Measurements from ENCODE around the gene CLEC4A. TPM values are rescaled to one million over a fixed set of nuclear protein-coding genes. Genes with fewer than 3 reads are reported as not detected.
"Not testable (repeated sequence)": the region's sequence is repeated elsewhere in the genome, so short reads cannot be mapped to it uniquely, and the experiment has no call there.

The CLEC4A gene
- total and polyA plus RNA-seq, 2 of the 8 experiments (the other 6 are each of a cell fraction or from before 2014, with no cell fraction given), result 0.41 to 0.44 TPM

DNA sequence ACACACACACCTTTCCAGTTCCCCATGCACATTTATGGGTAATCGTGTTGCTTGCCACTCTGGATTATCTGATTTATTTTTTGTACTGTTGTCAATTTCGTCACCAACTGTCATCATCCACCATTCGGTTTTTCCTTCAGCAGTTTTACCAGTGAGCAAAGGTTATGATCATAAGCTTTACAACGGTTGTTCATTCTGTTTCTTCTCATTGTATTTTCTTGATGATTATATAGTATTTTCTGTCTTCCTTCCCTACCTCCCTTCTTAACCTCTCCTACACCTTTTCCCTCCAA lies 40.7 kb upstream of the CLEC4A start (continued):
- no peak for TF ChIP-seq RFX5 (IDR thresholded peaks at IDR 0.05; ENCODE audit: borderline replicate concordance, low read depth, low read length)
- no peak for TF ChIP-seq POU5F1 (IDR thresholded peaks at IDR 0.05; ENCODE audit: low read depth, low read length)
- no peak for TF ChIP-seq CEBPB (IDR thresholded peaks at IDR 0.05; ENCODE audit: low read depth, low read length)
- no peak for TF ChIP-seq KDM1A (IDR thresholded peaks at IDR 0.05; ENCODE audit: borderline replicate concordance, low read length)
- TF ChIP-seq ATF3 (IDR thresholded peaks at IDR 0.05; ENCODE audit: insufficient read depth, low read depth, low read length), result no peak
- TF ChIP-seq SRF (IDR thresholded peaks at IDR 0.05; ENCODE audit: low read depth, low read length), result no peak
- no peak for TF ChIP-seq SUZ12 (IDR thresholded peaks at IDR 0.05; ENCODE audit: low read length)

DNA sequence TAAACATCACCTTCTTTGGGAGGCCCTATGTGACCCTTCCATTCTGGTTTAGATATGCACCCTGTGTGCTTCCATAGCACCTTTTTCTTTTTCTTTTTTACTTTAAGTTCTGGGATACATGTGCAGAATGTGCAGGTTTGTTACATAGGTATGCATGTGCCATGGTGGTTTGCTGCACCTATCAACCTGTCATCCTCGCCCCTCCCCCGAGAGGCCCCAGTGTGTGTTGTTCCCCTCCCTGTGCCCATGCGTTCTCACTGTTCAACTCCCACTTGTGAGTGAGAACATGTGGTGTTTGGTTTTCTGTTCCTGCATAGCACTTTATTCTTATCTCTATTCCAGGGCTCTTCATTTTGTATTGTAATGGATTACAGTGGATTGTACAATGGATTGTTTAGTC lies 39.1 kb upstream of the CLEC4A start:
- not testable (repeated sequence) for H3K27me3 ChIP-seq (replicated peaks in 1 of 4; ENCODE audit: control insufficient read depth in 3 of 4, extremely low read depth in 1 of 4, insufficient read depth in 3 of 4, low read length in 3 of 4); H3K56ac ChIP-seq (replicated peaks; ENCODE audit: insufficient read length, low read depth, low read length); H4K91ac ChIP-seq (replicated peaks; ENCODE audit: insufficient read length, low read length); H4K8ac ChIP-seq (ENCODE audit: extremely low read depth, insufficient read depth, low read length); H3K18ac ChIP-seq (ENCODE audit: extremely low read depth, low read length); H3K79me1 ChIP-seq (ENCODE audit: low read depth, low read length); H3K36me3 ChIP-seq (ENCODE audit: control insufficient read depth in 2 of 4, insufficient read depth in 4 of 4, low read length in 3 of 4); H3K27ac ChIP-seq (ENCODE audit: low read depth, low read length); DNase-seq (ENCODE audit: low read depth in 1 of 2, low spot score in 2 of 2); H2BK120ac ChIP-seq (replicated peaks; ENCODE audit: low read depth, low read length); H3K14ac ChIP-seq (ENCODE audit: insufficient read length); H3K4ac ChIP-seq (replicated peaks; ENCODE audit: insufficient read length, low read depth, low read length); H3K23ac ChIP-seq (ENCODE audit: insufficient read length); H3K23me2 ChIP-seq (ENCODE audit: low read depth, low read length); H4K20me1 ChIP-seq (replicated peaks in 1 of 2; ENCODE audit: control insufficient read depth in 1 of 2, insufficient read depth in 2 of 2, low read length in 2 of 2); H2BK20ac ChIP-seq (ENCODE audit: low read length); H2AFZ ChIP-seq (ENCODE audit: low read length); H2BK15ac ChIP-seq (ENCODE audit: low read length); H3K4me1 ChIP-seq (replicated peaks in 1 of 4; ENCODE audit: control insufficient read depth in 3 of 4, insufficient read depth in 4 of 4, low read length in 3 of 4); H3K4me3 ChIP-seq (ENCODE audit: extremely low read depth in 1 of 4, insufficient read depth in 2 of 4, low read depth in 3 of 4, low read length in 4 of 4); H2BK12ac ChIP-seq (ENCODE audit: low read depth, low read length); H3K9me3 ChIP-seq (ENCODE audit: insufficient read depth in 2 of 2, low read depth in 1 of 2, low read length in 1 of 2); H2AK5ac ChIP-seq (ENCODE audit: low read depth, low read length); H2BK5ac ChIP-seq (ENCODE audit: low read depth, low read length); H4K5ac ChIP-seq (ENCODE audit: insufficient read length, low read depth, low read length); H3K9ac ChIP-seq (replicated peaks in 1 of 4; ENCODE audit: extremely low read depth in 1 of 4, low read depth in 3 of 4, low read length in 3 of 4); H3K4me2 ChIP-seq (ENCODE audit: insufficient read depth in 1 of 2, low read depth in 2 of 2, low read length in 2 of 2); FAIRE-seq
- POLR2A ChIA-PET (ENCODE audit: partially characterized antibody), result interaction anchor here (0.6 kb wide), 1 partner anchor 37 kb away, joined by 4 read pairs; no protein-coding TSS in a partner anchor
- no CpG with 5 or more reads among the region's 3 CpGs for WGBS, 2 experiments (ENCODE audit: extremely low coverage in 1 of 2, insufficient coverage in 1 of 2, insufficient read length in 1 of 2, insufficient replicate concordance in 2 of 2, low coverage in 1 of 2, low lambda C conversion rate in 2 of 2, missing lambda C conversion rate in 1 of 2)
- H3K79me2 ChIP-seq (ENCODE audit: control insufficient read depth in 1 of 2, insufficient read depth in 2 of 2, low read length in 2 of 2), result peaks cover 0 to 27% of the 10 kb centered on the region in 2 experiments; a peak in 2 of 4 replicates
- CTCF ChIA-PET (ENCODE audit: partially characterized antibody), result interaction anchor here (0.9 to 1.6 kb wide), 2 partner anchors 17 to 25 kb away, joined by 3 to 5 read pairs; no protein-coding TSS in a partner anchor
